Measurements from ENCODE around the gene HDHD3.

HDHD3 gene

DNA sequence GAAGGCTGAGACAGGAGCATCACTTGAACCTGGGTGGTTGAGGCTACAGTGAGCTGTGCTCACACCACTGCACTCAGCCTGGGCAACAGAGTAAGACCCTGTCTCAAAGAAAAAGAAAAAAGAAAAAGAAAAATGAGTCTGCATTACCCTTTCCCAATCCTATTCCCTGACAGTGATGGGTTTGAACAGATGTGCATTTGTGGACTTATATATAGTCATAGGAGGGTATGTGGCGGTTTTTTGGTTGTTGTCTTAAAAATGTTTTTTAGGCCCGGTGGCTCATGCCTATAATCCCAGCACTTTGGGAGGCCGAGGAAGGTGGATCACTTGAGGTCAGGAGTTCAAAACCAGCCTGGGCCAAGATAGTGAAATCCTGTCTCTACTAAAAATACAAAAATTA lies 13.4 kb downstream of the HDHD3 start:
- no peak for DNase-seq (ENCODE audit: low spot score)

DNA sequence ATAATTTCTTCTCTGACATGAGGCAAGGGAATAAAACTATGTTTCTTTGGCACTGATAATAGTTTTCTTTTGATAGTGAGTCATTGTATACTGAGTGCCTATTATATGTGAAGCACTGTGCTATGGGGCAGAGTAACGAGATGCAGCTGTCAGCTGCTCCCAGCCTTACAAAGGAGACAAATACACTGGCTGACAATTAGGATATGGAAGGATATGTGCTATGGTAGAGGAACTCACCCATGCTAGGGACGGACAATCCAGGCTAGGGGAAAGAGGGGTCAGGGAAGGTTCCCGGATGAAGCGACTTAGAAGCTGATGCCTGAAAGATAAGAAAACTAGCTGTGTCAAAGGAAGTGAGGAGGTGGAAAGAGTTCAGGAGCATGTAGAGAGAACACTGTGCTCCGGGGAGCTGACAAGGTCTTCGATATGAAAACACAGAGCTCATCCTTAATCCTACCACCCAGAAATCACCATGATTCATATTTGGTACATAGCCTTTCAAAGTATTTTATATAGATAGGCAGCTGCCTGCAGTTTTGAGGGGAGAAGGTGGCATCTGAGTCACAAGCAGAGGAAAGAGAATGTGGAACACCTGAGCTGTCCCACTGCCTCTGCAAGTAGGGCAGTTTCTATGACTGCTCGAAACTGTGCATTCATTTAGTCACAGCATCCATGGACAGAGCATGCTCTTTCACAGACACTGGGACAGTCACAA lies 15.3 kb downstream of the HDHD3 start:
- no peak for DNase-seq (ENCODE audit: low spot score)

DNA sequence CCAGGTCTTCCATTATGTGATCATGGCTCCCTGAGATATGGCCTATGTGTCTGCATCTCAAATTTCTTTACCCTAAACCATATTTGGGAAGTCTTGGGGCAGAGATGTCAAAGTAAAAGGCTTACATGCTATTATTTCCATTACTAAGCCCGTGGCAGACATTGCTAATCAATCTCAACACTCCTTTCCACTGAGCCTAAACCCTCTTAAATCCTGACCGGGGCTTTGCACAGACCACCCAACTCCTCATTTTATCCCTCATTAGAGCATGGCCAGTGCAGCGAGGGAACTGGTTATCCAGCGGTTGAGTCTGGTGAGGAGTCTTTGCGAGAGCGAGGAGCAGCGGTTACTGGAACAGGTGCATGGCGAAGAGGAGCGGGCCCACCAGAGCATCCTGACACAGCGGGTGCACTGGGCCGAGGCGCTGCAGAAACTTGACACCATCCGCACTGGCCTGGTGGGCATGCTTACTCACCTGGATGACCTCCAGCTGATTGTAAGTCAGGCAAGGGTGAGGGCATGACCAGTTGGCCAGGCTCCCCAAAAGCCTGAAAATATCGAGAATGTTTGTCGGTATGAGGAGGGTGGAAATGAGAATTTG lies 16.4 kb downstream of the HDHD3 start:
- DNase-seq (ENCODE audit: low spot score) = no peak

DNA sequence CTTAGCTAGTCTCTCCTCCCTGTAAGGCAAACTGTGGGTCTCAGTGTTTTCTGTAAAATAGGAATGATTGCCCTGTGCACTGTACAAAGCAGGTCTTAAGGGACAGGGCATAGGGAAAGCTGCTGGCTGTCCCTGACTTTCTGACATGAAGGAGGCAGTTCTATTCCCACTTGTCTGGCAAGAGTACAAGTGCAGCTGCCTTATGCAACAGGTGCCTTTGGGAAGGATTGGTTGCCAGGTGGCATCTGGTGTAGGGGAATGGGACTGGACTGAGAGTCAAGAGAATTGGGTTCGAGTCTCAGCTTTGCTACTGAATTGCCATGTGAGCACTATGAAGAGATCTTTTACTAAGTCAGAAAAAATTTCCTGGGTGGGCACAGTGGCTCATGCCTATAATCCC lies 17.4 kb downstream of the HDHD3 start:
- no peak for DNase-seq (ENCODE audit: low spot score)

DNA sequence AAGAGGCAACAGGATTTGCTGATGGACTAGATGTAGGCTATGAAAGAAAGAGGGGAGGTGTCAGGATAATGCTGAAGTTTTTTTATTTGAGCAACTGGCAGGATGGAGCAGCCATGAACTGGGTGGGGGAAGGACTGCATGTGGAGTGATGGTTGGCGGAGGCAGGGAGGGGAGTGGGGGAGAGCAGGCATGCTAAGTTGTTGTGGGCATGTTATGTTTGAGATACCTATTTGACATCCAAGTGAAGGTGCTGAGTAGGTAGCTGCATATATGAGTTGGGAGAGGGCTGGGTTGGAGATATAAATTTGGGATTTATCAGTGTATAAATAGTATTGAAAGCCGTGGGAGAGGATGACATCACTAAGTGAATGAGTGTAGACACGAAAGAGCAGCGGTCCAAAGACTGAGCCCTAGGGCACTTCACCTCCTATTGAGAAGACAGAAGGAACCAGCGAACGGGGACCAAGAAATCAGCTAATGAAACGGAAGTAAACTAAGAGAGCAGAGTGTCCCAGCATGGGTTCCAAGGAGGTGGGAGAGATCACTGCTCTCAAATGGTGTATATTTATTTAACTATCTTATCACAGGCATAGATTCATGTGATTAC lies 20.0 kb downstream of the HDHD3 start:
- DNase-seq (ENCODE audit: low spot score) = no peak

DNA sequence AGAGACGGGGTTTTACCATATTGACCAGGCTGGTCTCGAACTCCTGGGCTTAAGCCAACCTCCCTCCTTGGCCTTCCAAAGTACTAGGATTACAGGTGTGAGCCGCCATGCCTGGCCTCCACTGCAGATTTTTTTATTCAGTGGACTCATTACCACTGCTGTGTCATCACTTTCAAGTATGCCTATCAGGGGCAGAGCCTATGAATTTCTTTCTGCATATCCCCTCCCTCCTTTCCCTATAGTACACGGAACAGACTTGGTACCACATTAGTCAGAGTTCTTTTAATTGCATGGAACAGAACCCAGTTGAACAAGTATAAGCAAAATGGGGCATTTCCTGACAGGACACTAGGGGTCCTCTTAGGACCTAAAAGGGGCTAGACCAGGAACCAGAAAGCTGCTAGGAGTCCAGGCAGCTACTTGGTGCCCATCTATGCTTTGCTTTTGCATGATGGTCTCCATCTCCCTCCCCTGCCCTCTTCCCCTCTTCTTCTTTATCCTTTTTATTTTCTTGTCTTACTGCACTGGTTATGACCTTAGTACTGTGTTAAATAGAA lies 21.7 kb downstream of the HDHD3 start:
- DNase-seq (ENCODE audit: low spot score) = no peak

DNA sequence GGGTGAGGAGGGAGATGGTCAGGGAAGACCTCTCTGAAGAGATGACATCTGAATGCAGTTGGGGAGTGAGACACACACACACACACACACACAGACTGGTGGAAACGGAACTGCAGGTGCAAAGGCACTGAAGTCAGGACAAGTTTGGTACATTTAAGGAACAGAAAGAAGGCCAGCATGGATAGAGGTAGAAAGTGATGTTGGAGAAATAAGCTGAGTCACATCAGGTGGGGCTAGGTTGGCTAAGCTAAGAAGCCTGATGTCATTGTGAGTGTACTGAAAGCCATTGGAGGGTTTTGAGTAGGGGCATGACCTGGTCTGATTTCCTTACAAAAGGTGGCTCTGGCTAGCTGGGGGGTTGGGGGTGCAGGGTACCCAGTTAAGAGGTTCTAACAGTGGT lies 24.4 kb downstream of the HDHD3 start:
- peak; percentile 79 for DNase-seq (ENCODE audit: low spot score)

DNA sequence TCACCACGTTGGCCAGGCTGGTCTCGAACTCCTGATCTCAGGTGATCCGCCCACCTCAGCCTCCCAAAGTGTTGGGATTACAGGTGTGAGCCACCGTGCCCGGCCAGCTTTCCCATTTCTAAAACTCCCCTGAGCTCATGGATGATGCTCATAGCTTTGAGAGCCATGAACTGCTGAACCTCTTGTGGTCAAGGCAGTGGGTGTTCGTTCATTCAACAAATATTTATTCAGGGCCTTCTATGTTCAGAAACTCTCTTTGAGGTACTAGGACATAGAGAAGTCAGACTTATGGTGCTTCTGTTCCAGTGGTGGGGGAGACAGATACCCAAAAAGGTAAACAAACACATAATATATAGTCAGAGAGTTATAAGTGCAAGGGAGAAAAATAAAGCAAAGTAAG lies 24.8 kb downstream of the HDHD3 start:
- DNase-seq (ENCODE audit: low spot score) = no peak

DNA sequence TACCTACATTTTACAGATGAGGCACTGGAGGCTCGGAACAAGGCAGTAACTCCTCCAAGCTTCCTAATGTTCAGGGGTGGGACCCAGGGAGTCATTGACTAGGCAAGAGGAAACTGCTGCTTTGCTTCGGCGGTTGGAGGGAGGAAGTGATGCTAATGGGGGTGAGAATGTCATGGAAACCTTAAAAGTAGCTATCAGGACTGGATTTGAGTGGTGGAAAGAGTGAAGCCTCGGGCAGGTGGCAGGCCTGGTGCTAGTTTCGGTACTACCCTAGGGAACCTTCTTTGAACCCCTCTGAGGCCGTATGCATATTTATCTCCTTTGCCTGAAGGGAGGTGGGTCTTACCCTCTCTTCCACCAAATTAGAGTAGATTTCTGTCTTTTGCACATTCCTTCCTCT lies 25.8 kb downstream of the HDHD3 start:
- no peak for DNase-seq (ENCODE audit: low spot score)

DNA sequence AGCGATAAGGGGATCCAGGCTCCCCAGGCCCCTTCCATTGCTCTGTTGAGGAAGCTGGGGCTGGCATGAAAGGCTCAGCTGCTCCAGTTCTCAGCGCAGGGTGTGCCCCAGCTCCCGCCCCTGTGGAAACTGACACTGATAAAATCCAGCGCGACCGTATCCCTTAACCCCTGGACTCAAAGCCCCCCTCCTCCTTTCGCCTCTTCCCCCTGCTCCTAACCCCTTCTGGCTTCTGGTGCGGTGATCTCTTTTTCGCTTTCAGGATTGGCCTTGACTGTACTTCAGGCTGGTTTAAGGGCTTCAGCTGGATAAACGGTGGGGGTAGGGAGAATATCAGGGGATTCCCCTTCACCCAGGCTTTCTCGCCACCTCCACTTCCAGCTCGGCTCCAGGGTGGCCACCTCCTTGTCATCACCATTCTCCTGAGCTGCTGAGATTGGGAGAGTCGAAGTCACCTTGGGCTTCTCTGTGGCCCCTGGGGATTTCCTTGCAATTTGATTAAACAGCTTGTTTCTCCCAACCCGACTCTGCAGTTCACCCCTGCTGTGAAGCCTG lies 26.6 kb downstream of the HDHD3 start:
- no peak for DNase-seq (ENCODE audit: low spot score)

DNA sequence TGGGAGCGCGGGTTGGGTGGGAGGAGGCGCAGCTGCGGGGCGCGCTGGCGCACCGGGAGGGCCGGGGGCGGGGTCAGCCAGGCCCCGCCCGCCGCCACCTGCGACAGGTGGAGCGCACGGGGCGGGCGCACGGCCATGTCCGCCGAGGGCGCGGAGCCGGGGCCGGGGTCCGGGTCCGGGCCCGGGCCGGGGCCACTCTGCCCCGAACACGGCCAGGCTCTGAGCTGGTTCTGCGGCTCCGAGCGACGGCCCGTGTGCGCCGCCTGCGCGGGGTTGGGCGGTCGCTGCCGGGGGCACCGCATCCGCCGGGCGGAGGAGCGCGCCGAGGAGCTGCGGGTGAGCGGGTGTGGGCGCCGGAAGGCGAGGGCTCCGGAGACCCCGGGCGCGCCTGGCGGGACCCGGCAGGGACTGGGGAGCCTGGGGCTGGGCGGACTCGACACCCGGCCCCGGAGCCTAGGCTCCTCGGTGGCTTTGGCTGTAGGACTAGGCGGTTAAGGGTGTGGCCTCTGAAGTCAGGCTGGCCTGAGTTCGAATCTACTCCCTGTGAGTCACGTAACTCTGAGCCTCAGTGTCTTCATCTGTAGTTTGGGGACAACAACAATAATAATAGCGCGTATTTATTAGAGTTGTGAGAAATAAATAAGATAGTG lies 27.2 kb downstream of the HDHD3 start, which contains the start of gene BSPRY:
TSS of gene BSPRY (plus strand) at position 97 of the 650 bp plus-strand sequence. CDS start at position 136, 39 bp downstream.
- DNase-seq (ENCODE audit: low spot score) = peak; percentile 69

DNA sequence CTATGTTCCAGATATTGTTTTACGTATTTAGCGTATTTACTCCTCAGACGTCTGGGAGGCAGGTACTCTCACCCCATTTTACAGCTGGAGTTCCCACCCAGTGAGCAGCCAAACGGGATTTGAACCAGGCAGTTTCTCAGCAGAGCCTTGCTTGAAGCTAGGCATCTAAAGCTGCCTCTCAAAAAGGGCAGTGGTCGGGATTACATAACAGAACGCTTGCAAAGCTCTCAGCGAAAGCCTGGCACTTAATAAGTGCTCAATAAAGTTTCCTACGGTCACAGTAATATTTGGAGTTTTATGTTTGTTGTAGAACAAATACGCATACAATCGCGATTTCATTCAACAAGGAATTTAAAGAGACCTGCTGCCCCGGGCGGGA lies 27.7 kb downstream of the HDHD3 start:
- no peak for DNase-seq (ENCODE audit: low spot score)

DNA sequence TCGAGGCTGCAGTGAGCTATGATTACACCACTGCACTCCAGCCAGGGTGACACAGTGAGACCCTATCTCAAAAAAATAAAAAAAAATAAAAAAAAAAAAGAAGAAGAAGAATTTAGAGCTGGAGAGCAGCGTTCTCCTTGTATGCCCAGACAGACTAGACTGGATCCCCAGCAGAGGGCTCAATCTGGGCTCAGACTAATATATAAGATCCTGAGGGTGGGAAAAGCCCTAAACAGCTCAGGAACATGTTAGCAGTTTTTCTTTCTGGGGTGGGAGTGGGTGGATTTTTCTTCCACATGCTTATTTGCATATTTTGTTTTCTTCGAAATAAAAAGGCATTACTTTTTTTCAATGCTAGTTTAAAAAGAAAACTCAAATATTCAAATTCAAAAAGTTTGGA lies 28.3 kb downstream of the HDHD3 start:
- DNase-seq (ENCODE audit: low spot score) = no peak

DNA sequence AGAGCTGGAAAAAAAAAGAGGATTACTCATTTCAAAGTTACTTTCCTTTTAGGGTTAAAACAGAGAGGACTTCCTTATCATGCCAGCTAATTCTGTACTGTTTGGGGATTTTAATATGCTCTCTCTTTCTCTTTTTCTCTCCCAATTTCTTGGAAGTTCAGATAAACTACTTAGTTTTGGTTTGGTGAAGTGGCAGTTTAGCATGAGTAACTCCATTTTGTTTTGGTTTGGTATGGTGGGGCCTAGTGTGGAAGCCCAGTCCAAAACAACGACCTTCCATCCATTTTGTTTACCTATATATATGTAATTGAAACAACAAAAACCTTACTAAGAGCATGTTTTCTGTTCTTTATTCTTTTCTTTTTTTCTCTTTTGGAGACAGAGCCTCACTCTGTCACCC lies 31.1 kb downstream of the HDHD3 start:
- no peak for DNase-seq (ENCODE audit: low spot score)

DNA sequence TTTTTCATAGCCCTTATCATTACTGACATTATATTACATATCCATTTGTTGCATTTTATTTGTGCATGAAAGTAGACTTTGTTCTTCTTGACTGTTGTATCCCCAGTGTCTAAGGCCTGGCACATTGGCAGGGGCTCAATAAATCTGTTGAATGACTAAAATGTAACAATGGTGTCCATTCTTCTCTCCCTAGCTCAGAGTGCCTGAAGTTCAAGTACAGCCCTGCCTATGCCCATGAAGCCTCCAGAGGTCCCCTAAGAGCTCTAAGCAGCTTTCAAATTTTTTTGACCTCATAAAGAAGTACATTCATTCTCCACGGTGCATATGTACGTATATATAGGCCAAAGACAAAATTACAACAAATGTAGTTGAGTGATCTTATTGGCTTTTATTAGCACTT lies 31.6 kb downstream of the HDHD3 start:
- DNase-seq (ENCODE audit: low spot score) = no peak

DNA sequence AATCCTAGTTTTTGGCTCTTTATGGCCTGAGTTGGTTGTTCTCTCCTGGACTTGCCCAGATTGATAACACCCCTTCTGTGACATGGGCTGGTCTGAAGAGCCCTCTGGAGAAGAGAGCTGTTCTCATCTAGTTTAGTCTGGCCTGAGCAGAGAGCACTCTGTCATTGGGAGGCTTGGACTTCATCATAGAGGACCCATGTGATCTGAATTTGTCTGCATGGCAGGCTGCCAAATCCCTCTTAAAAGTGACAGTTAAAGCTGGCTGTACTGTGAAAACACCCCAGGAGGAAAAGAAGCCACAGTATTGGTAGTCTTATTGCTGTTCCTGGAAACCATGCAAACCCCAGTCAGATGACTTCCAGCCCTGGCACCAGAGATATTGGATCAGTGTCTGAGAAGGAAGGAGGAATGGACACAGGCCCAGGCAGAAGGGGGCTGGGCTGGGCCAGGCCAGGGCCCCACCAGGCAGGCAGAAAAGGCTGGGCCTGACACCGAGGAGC lies 33.0 kb downstream of the HDHD3 start:
- peak; percentile 90 for DNase-seq (ENCODE audit: low spot score)

DNA sequence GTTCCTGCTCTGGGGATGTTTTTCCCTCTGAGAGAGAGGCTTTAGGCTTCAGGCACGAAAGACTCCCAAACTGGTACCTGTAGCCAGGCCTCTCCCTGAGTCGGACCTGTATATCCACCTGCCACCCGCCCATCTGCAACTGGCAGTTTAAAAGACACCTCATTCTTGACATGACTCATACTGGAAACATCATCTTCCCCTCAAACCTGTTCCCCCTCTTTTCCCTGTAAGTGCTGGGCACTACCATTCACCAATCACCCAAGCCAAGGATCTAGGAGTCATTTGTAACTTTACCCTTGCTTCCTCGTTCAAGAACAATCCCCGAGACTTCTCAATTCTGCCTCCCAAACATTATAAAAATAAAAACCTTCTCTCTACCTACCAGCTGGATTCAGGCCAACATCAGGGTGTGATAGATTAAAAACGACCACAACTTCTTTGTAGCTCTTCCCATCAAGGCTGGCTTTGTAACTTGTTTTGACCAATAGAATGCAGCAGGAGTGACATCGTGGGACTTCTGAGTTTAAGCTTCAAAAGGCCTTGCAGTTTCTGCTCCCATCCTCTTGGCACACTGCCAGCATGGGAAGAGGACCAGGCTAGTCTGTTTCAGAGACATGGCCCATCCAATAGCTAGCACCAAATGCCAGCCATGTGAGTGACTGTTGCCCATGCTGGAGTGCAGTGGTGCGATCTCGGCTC lies 34.9 kb downstream of the HDHD3 start:
- DNase-seq (ENCODE audit: low spot score) = peak; percentile 57

DNA sequence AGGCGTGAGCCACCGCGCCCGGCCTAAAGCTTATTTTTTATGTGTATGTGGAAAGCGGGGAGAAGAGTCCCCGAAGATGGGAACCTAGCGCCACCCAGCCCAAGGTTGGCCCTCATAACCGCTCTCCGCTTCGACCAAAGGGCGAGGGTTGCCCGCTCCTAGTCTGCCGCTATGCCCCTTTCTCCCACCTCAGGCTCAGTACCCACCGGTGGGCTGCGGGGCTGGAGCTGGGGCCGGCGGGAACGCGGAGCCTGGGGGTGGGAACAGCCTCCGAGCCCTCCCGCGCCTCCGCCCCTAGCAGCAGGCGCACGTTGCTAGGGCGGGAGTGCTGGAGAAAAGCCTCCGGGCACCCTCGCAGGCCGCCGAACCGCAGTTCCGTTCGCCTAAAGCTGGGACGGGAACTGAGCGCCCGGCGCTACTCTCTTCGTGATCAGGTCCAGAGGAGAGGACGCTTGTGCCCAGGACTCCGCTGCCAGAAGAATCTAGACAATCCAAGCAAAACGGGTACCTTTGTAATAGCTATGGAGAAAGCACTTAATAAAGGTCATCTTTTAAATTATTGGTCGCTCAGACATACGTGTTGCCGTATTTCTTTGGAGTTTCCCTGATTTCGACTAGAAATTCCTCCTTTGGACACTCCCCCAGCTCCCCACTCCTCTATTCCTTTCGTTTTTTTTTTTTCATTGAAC lies 36.6 kb downstream of the HDHD3 start, which contains the start of gene WDR31:
TSS of gene WDR31 (minus strand) at position 265 of the 689 bp plus-strand sequence. CDS start 8,253 bp downstream, outside the sequence.
- peak; percentile 88 for DNase-seq (ENCODE audit: low spot score)

DNA sequence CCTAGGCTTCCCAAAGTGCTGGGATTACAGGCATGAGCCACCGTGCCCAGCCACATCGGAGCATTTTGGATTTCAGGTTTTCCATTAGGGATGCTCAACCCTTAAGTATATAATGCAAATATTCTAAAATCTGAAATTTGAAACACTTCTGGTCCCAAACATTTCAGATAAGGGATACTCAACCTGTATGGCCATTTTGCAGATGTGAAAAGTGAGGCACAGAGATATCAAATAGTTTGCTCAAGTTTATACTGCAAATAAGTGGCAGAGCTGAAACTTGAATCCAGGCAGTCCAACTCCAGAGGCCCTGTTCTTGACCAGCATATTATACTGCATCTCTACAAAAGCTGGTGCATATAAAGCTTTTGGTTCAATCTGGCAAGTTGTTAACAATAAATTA lies 39.1 kb downstream of the HDHD3 start:
- no peak for DNase-seq (ENCODE audit: low spot score)

DNA sequence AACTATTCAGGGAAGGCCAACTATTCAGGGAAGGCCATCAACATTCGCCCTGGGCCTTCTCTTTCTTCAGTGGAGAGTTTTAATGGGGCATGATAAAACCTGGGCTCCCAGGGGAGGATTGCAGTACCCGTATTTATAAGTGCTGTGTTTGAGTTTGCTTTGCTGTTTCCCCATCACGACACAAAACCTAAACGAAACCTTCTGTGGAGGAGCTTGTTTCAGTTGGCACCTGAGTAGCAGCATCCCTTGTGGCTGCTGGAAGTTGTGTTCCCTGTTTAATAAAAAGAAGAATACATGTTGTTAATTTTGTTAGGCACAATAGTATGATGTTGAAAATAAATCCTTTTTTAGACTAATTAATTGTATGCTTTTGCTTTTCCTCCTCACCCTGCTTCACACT lies 45.0 kb downstream of the HDHD3 start:
- DNase-seq (ENCODE audit: low spot score) = no peak

Measured in hematopoietic multipotent progenitor cell treated with erythropoietin and hydrocortisone succinate and interleukin-3 and kit ligand, for 15 days (in vitro differentiated cells).